K562 (cell line): ENCODE data around the gene ATAD3C. TPM values are rescaled to one million over a fixed set of nuclear protein-coding genes. Genes with fewer than 3 reads are reported as not detected.
A peak's percentile ranks its signal among the peaks of the same experiment; 100 is the strongest.

Experiments
- ARHGAP35 ChIP-seq: fragments of 450-650 bp; IDR thresholded peaks from 2 replicates; pipeline ENCODE4 v1.6.1; 2018; ENCODE audit not compliant: partially characterized antibody
- IRF2 ChIP-seq: sonication (generic); formaldehyde crosslinking; IDR thresholded peaks from 2 replicates; pipeline ENCODE4 v1.8.1; 2022; ENCODE audit warnings: mild to moderate bottlenecking, missing genetic modification reagents
- MAX ChIP-seq: sonication (generic); formaldehyde crosslinking; IDR thresholded peaks from 2 replicates; pipeline ENCODE4 v1.9.0; 2022; ENCODE audit warnings: mild to moderate bottlenecking, missing genetic modification reagents
- MGA ChIP-seq: fragments of 450-650 bp; IDR thresholded peaks from 2 replicates; pipeline ENCODE4 v1.6.1; 2016; ENCODE audit warnings: mild to moderate bottlenecking, moderate library complexity
- NFYB ChIP-seq: IDR thresholded peaks from 2 replicates; pipeline ENCODE4 v1.6.1; 2011; ENCODE audit warnings: mild to moderate bottlenecking, moderate library complexity; ENCODE audit not compliant: insufficient read length; ENCODE audit errors: extremely low read depth
- NONO ChIP-seq, 2 experiments: fragments of 200-400 bp in 1 of 2; fragments of 450-650 bp in 1 of 2; formaldehyde crosslinking in 1 of 2; IDR thresholded peaks; 2 replicates each; pipeline ENCODE4 v1.6.1; 2017; ENCODE audit warnings: low read depth in 2 of 2, mild to moderate bottlenecking in 2 of 2, moderate library complexity in 2 of 2, low read length in 1 of 2
- POLR2B ChIP-seq: fragments of 450-650 bp; IDR thresholded peaks from 2 replicates; pipeline ENCODE4 v1.6.1; 2018; ENCODE audit warnings: low read depth; ENCODE audit not compliant: partially characterized antibody
- PRMT5 ChIP-seq: sonication (generic); formaldehyde crosslinking; IDR thresholded peaks from 2 replicates; pipeline ENCODE4 v1.5.0; 2020; ENCODE audit warnings: missing genetic modification reagents
- PYGO2 ChIP-seq: fragments of 450-650 bp; IDR thresholded peaks from 2 replicates; pipeline ENCODE4 v1.6.1; 2016; ENCODE audit warnings: mild to moderate bottlenecking, missing genetic modification characterization, moderate library complexity, missing compliant biosample characterization
- RBM14 ChIP-seq: fragments of 200-400 bp; formaldehyde crosslinking; IDR thresholded peaks from 2 replicates; pipeline ENCODE4 v1.6.1; 2018; ENCODE audit warnings: low read depth, mild to moderate bottlenecking, low read length, moderate library complexity, borderline replicate concordance; ENCODE audit not compliant: insufficient read depth
- RBM39 ChIP-seq: fragments of 200-400 bp; formaldehyde crosslinking; optimal IDR thresholded peaks from 2 replicates; pipeline ENCODE3; 2018; ENCODE audit warnings: low read depth, low read length
- TRIM24 ChIP-seq, 2 experiments: fragments of 450-650 bp; IDR thresholded peaks; 2 replicates each; pipeline ENCODE4 v1.6.1; 2016
- ZEB2 ChIP-seq: fragments of 450-650 bp; IDR thresholded peaks from 2 replicates; pipeline ENCODE4 v1.6.1; 2016
- polyA plus RNA-seq, 8 experiments: library from polyadenylated mRNA; depleted of rRNA in 4 of 8; stranded (reverse) in 5 of 8; unstranded in 3 of 8; fragments of >200 nt; fragmentation: Nextera tagmentation in 2 of 8; fragmentation: Illumina TruSeq in 1 of 8; extraction: Ambion mirVana in 2 of 8; extraction: Trizol in 1 of 8; gene quantifications; 2 replicates each; pipeline versions ENCODE4 v1.2.1 to v1.2.3, GENCODE V29; 2011 to 2014; ENCODE audit warnings: inconsistent platforms in 1 of 8, missing spikeins in 1 of 8
- total RNA-seq, 7 experiments: library from RNA; depleted of rRNA in 6 of 7; stranded (reverse); fragments of >200 nt in 6 of 7; fragmentation: Illumina TruSeq in 2 of 7; extraction: Trizol in 2 of 7; gene quantifications; 2 replicates each; pipeline versions ENCODE4 v1.2.1 to v1.2.3, GENCODE V29; 2011 to 2021; ENCODE audit warnings: low replicate concordance in 1 of 7
- TF ChIP-seq, protein P1 (sequence below): fragments of 250-450 bp; sonication (Bioruptor Pico); IDR thresholded peaks from 2 replicates; pipeline ENCODE4 v1.8.0; 2022; ENCODE audit warnings: moderate library complexity, mild to moderate bottlenecking, inconsistent platforms

ATAD3C gene
- total and polyA plus RNA-seq, 9 of the 15 experiments (the other 6 are each of a cell fraction or from before 2014, with no cell fraction given), result 0.03 to 0.18 TPM; not detected in 7

DNA sequence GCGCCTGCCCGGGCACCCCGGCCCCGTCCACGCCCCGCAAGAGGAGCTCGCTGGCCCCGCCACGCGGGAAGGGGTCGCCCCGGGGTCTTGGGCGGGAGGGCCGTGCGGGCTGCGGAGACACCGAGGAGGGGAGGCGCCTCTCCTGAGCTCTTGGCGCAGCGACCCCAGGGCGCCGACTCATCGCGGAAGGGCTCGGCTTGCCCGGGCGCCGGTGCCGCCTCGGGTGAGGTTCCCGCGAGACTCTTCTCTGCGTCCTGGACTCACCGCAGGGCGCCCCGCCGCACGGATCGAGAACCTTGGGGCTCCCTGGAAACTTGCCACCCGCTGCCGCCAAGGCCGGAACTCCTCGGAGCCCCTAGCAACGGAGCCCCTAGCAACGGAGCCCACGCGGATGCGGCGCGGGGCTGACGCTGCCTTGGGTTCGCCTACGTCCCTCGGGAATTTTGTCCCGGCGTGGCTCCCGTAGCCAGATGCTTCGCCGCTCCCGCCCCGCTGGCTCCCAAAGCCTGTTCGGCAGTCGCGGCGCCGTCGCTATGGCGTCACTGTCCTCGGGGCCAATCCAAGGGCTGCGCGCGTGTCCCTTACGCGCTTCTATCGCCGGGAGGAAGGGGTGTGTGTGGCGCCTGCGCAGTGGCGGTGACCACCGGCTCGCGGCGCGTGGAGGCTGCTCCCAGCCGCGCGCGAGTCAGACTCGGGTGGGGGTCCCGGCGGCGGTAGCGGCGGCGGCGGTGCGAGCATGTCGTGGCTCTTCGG is 62.2 kb downstream of the ATAD3C start, which contains the start of gene ATAD3A (continued):
- TF ChIP-seq NONO (IDR thresholded peaks at IDR 0.05; ENCODE audit: low read depth in 2 of 2, low read length in 1 of 2), result peak in 1 of 2 experiments; percentile 17; a peak in 1 of 4 replicates
- peak; percentile 88 for TF ChIP-seq MAX (CRISPR knock-in tag)
- TF ChIP-seq, protein P1, sequence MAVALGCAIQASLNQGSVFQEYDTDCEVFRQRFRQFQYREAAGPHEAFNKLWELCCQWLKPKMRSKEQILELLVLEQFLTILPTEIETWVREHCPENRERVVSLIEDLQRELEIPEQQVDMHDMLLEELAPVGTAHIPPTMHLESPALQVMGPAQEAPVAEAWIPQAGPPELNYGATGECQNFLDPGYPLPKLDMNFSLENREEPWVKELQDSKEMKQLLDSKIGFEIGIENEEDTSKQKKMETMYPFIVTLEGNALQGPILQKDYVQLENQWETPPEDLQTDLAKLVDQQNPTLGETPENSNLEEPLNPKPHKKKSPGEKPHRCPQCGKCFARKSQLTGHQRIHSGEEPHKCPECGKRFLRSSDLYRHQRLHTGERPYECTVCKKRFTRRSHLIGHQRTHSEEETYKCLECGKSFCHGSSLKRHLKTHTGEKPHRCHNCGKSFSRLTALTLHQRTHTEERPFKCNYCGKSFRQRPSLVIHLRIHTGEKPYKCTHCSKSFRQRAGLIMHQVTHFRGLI, result no peak
- TF ChIP-seq MGA, result peak; percentile 5; the same call in 1 of the 2 replicates
- TF ChIP-seq ZEB2, result no peak; the same call in 1 of the 2 replicates
- TF ChIP-seq POLR2B, result peak; percentile 86
- TF ChIP-seq NFYB, result peak; percentile 80
- no peak for TF ChIP-seq PYGO2 (tag)
- no peak for TF ChIP-seq IRF2
- TF ChIP-seq RBM14, result 0 out of 2 replicates have a peak, but pooled peaks have one; percentile 82
- no peak for TF ChIP-seq PRMT5
- no peak for TF ChIP-seq RBM39
- TF ChIP-seq TRIM24 (IDR thresholded peaks at IDR 0.05), result peak in 1 of 2 experiments; percentile 64; a peak in 2 of 4 replicates
- TF ChIP-seq ARHGAP35, result peak; percentile 88
